ENCODE measurements around the gene TUBB4A.
"Not testable (repeated sequence)": the region's sequence is repeated elsewhere in the genome, so short reads cannot be mapped to it uniquely, and the experiment has no call there.

GRCh38 chr19:6508028-6508771, 6.1 kb upstream of the TUBB4A start:
- not testable (repeated sequence) for TF ChIP-seq CTCF, EZH2, EZH2phosphoT487 (IDR thresholded peaks at IDR 0.05)
